ENCODE measurements around the gene RTN4RL2. TPM values are rescaled to one million over a fixed set of nuclear protein-coding genes. Genes with fewer than 3 reads are reported as not detected.

Gene RTN4RL2
- total RNA-seq, 1 experiment from 2014 or later = 7.0 TPM

DNA sequence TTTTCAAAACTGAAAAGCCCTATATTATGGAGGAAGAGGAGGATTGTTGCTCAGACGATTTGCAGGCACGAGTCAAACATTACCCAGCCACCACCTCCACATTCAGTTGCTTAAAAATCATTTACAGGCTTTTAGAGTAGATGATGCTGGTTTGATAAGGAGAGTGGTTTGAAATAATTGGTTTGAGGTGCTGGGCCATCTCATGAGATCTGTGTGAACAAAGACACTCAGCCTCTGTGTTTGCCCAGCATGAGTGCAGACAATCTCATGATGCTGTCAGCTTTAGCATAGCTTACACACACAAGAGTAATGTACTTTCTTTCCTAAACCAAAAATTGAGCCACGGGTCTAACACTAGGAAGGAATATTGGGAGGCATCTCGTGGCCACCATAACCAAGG is 37.7 kb upstream of the RTN4RL2 start:
- H3K4me1 Mint-ChIP-seq = peaks cover 22 to 31% of the 10 kb centered on the region in 2 experiments
- H4K20me1 ChIP-seq (ENCODE audit: control insufficient read depth, insufficient read depth, insufficient read length) = no peaks in the 10 kb centered on the region
- H3K79me2 ChIP-seq (ENCODE audit: insufficient read depth, low read length) = no peaks in the 10 kb centered on the region
- H3K23ac ChIP-seq (ENCODE audit: insufficient read length, low read depth, low read length) = no peak overlapping the region
- TF ChIP-seq, protein P1, sequence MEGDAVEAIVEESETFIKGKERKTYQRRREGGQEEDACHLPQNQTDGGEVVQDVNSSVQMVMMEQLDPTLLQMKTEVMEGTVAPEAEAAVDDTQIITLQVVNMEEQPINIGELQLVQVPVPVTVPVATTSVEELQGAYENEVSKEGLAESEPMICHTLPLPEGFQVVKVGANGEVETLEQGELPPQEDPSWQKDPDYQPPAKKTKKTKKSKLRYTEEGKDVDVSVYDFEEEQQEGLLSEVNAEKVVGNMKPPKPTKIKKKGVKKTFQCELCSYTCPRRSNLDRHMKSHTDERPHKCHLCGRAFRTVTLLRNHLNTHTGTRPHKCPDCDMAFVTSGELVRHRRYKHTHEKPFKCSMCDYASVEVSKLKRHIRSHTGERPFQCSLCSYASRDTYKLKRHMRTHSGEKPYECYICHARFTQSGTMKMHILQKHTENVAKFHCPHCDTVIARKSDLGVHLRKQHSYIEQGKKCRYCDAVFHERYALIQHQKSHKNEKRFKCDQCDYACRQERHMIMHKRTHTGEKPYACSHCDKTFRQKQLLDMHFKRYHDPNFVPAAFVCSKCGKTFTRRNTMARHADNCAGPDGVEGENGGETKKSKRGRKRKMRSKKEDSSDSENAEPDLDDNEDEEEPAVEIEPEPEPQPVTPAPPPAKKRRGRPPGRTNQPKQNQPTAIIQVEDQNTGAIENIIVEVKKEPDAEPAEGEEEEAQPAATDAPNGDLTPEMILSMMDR (conservative IDR thresholded peaks at IDR 0.05) = no peak
- H2BK15ac ChIP-seq (ENCODE audit: low read depth, low read length) = no peak overlapping the region
- H2AK5ac ChIP-seq (ENCODE audit: insufficient read length, low read length) = no peak overlapping the region
- H3K27ac Mint-ChIP-seq = no peak overlapping the region
- no peak overlapping the region for H3K4ac ChIP-seq (ENCODE audit: low read depth, low read length)
- no peak overlapping the region for H3K9ac ChIP-seq (ENCODE audit: extremely low read depth, insufficient read length, low read length)
- H2BK20ac ChIP-seq (ENCODE audit: low read depth, low read length, poor library complexity, severe bottlenecking) = no peak overlapping the region
- no peaks in the 10 kb centered on the region for H3K9me3 ChIP-seq (ENCODE audit: control insufficient read depth, low read depth, low read length)
- H2AFZ ChIP-seq (ENCODE audit: low read length) = no peak overlapping the region
- DNase-seq = no peak
- H3K18ac ChIP-seq (ENCODE audit: insufficient read length, low read depth, low read length) = no peak overlapping the region
- no peak overlapping the region for H3K4me2 ChIP-seq (ENCODE audit: insufficient read depth, insufficient read length, low read length)
- no peak overlapping the region for H4K5ac ChIP-seq (ENCODE audit: insufficient read length, low read depth, low read length)
- H3K27ac ChIP-seq (ENCODE audit: insufficient read length, low read depth, low read length) = no peak overlapping the region
- no peak overlapping the region for H4K91ac ChIP-seq (ENCODE audit: insufficient read length, low read depth, low read length)
- peaks cover 2% of the 10 kb centered on the region; the same call in 1 of the 2 replicates for H3K4me1 ChIP-seq (ENCODE audit: insufficient read depth, low read length)
- no peaks in the 10 kb centered on the region for H3K9me3 Mint-ChIP-seq
- H2BK12ac ChIP-seq (ENCODE audit: insufficient read length, low read depth, low read length) = no peak overlapping the region
- no peaks in the 10 kb centered on the region for H3K79me1 ChIP-seq (ENCODE audit: insufficient read depth, low read depth, low read length, poor library complexity, severe bottlenecking)
- peaks cover 12 to 27% (median 26%) of the 10 kb centered on the region in 3 experiments for H3K36me3 Mint-ChIP-seq (ENCODE audit: insufficient read depth in 1 of 3, low read depth in 3 of 3)
- H2BK5ac ChIP-seq (ENCODE audit: insufficient read length, low read length) = no peak overlapping the region
- no peak overlapping the region for H2BK120ac ChIP-seq (ENCODE audit: low read depth, low read length, poor library complexity, severe bottlenecking)
- H3K56ac ChIP-seq (ENCODE audit: insufficient read length, low read depth, low read length) = no peak overlapping the region
- no peak overlapping the region for H3K14ac ChIP-seq (ENCODE audit: insufficient read depth, low read length)
- no peak overlapping the region for H4K8ac ChIP-seq (replicated peaks; ENCODE audit: insufficient read length, low read depth, low read length)
- H3K23me2 ChIP-seq (ENCODE audit: insufficient read length, low read depth, low read length, poor library complexity, severe bottlenecking) = peaks cover 6% of the 10 kb centered on the region
- no CpG with 5 or more reads among the region's 4 CpGs for WGBS (ENCODE audit: extremely low coverage, insufficient read length, low lambda C conversion rate)
- no peak overlapping the region for H3T11ph ChIP-seq (ENCODE audit: low read length)
- H3K4me3 Mint-ChIP-seq = no peak overlapping the region
- H3K27me3 Mint-ChIP-seq (ENCODE audit: low read depth) = peaks cover 18% of the 10 kb centered on the region
- no peaks in the 10 kb centered on the region for H3K27me3 ChIP-seq (ENCODE audit: insufficient read depth, low read length)
